ENCODE data around the gene SSBP3. TPM values are rescaled to one million over a fixed set of nuclear protein-coding genes. Genes with fewer than 3 reads are reported as not detected.

The SSBP3 gene
- total and polyA plus RNA-seq, 2 donors from 2014 or later, result 33.3 to 49.6 TPM

DNA sequence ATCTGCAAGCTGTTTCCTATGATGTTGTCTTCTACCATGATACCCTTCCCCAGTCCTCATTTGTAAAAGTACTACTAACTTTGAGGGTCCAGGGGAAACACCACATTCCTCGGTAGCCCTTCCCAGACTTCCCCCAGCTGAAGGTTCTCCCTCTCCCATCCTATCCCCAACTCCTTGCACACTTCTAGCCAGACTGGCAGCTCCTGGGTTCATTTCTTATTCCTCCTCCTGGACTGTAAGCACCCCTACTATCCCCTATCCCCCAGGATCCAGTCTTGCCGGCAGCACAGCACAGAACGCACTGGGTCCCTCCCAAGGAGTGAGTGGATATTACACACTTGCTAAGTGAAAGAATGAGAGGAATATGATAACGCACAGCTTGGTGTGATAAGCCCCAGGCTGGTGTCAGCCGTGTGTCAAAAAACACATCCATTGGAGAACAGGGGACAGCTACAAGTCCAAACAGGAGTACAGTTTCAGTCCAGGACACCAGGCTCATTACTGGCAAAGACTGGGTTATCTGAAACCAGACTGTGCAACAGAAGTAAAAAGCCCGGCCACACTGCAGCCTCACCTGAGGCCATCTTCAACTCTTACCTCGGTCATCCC lies 100.2 kb downstream of the SSBP3 start:
- Histone ChIP-seq H3K4me3 (ENCODE audit: low read length in 3 of 3) (no peak overlapping the region), H3K27me3 (ENCODE audit: control insufficient read depth, insufficient read depth, low read length) (no peaks in the 10 kb centered on the region), H3K4me1 (ENCODE audit: control insufficient read depth in 2 of 3, insufficient read depth in 2 of 3, low read depth in 1 of 3, low read length in 3 of 3) (peaks cover 0 to 7% (median 0%) of the 10 kb centered on the region in 3 donors), H3K27ac (ENCODE audit: low read depth in 2 of 2, low read length in 2 of 2) (no peak overlapping the region), H3K9me3 (ENCODE audit: control insufficient read depth in 2 of 3, insufficient read depth in 1 of 3, low read length in 3 of 3) (no peaks in the 10 kb centered on the region), H3K9ac (ENCODE audit: low read length in 3 of 3) (no peak overlapping the region), H3K36me3 (ENCODE audit: control insufficient read depth in 2 of 3, insufficient read depth in 3 of 3, low read length in 3 of 3) (no peaks in the 10 kb centered on the region)
- TF ChIP-seq, protein P1, sequence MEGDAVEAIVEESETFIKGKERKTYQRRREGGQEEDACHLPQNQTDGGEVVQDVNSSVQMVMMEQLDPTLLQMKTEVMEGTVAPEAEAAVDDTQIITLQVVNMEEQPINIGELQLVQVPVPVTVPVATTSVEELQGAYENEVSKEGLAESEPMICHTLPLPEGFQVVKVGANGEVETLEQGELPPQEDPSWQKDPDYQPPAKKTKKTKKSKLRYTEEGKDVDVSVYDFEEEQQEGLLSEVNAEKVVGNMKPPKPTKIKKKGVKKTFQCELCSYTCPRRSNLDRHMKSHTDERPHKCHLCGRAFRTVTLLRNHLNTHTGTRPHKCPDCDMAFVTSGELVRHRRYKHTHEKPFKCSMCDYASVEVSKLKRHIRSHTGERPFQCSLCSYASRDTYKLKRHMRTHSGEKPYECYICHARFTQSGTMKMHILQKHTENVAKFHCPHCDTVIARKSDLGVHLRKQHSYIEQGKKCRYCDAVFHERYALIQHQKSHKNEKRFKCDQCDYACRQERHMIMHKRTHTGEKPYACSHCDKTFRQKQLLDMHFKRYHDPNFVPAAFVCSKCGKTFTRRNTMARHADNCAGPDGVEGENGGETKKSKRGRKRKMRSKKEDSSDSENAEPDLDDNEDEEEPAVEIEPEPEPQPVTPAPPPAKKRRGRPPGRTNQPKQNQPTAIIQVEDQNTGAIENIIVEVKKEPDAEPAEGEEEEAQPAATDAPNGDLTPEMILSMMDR (IDR thresholded peaks at IDR 0.05; ENCODE audit: borderline replicate concordance, extremely low read depth, insufficient read depth), result no peak
- intact Hi-C loops (cut with DNase I), result no loop called here
- DNase-seq, result no peak
- no peak for FAIRE-seq

DNA sequence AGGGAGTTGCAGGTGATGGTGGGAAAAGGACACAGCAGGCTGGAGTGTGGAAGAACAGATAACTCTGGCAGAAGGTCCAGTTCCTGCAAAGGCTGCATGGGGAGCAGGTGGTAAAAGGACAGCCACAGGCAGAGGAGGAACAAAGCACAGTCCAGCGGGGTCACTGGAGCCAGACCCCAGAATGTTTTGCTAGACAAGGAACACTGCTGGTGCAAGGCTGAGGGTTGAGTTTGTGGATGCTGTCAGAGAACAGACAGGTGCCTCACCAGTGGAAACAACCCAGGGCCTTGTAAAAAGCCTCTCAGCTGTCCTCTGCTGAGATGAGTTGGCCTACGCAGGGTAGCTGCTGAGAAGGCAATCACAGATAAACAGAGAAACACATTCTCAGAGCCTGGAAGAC lies 101.7 kb downstream of the SSBP3 start:
- intact Hi-C loops (cut with DNase I), result no loop called here
- H3K27ac ChIP-seq (ENCODE audit: low read depth in 2 of 2, low read length in 2 of 2), result no peak overlapping the region
- H3K4me3 ChIP-seq (ENCODE audit: low read length in 3 of 3), result no peak overlapping the region
- DNase-seq (no peak), FAIRE-seq (no peak)
- H3K4me1 ChIP-seq (ENCODE audit: control insufficient read depth in 2 of 3, insufficient read depth in 2 of 3, low read depth in 1 of 3, low read length in 3 of 3), result peaks cover 0 to 10% (median under 1%) of the 10 kb centered on the region in 3 donors
- TF ChIP-seq, protein P1 (IDR thresholded peaks at IDR 0.05; ENCODE audit: borderline replicate concordance, extremely low read depth, insufficient read depth), result no peak
- H3K9ac ChIP-seq (ENCODE audit: low read length in 3 of 3), result no peak overlapping the region
- no peaks in the 10 kb centered on the region for H3K36me3 ChIP-seq (ENCODE audit: control insufficient read depth in 2 of 3, insufficient read depth in 3 of 3, low read length in 3 of 3)
- H3K9me3 ChIP-seq (ENCODE audit: control insufficient read depth in 2 of 3, insufficient read depth in 1 of 3, low read length in 3 of 3), result no peaks in the 10 kb centered on the region
- H3K27me3 ChIP-seq (ENCODE audit: control insufficient read depth, insufficient read depth, low read length), result no peaks in the 10 kb centered on the region

DNA sequence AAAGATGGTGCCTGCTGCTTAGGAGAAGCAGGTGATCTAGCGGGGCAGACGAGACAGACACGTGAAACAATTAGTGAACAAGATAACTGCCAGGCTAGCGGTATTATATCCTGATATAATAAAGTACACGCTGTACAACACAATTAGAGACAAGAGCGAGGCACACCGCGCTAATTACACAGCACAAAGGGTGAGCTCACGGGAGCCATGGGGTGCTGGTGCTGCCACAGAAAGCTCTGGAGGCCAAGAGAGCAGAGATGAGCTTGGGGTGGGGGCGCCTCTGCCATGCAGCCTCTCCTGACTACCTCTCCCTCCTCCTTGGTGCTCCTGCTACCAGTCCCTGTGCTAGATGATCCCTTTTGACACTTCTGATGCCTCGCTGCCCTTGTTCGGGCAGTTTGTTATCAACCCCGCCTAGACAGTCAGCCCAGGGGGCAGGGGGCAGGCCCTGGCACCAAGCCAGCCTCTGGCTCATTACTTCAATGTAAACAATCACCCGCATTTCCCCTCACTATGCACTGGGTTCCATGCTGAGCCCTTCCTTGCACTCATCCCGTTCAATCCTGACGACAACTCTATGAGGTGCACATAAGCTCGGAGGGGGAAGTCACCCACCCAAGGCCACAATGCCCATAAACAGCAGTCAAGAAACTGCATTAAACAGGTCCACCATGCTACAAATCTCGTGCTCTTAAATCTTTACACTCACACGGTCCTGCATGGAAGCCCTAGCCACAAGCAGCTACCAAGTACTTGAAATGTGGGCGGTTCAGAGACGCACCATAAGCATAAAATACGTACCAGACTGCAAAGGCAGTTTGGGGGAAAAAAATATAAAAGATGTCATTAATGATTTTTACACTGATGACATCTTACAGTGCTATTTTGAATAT lies 103.0 kb downstream of the SSBP3 start:
- Histone ChIP-seq H3K36me3 (ENCODE audit: control insufficient read depth in 2 of 3, insufficient read depth in 3 of 3, low read length in 3 of 3) (no peaks in the 10 kb centered on the region), H3K27ac (ENCODE audit: low read depth in 2 of 2, low read length in 2 of 2) (no peak overlapping the region), H3K27me3 (ENCODE audit: control insufficient read depth, insufficient read depth, low read length) (no peaks in the 10 kb centered on the region), H3K4me1 (ENCODE audit: control insufficient read depth in 2 of 3, insufficient read depth in 2 of 3, low read depth in 1 of 3, low read length in 3 of 3) (peaks cover 3 to 21% (median 4%) of the 10 kb centered on the region in 3 donors), H3K4me3 (ENCODE audit: low read length in 3 of 3) (no peak overlapping the region), H3K9ac (ENCODE audit: low read length in 3 of 3) (no peak overlapping the region), H3K9me3 (ENCODE audit: control insufficient read depth in 2 of 3, insufficient read depth in 1 of 3, low read length in 3 of 3) (no peaks in the 10 kb centered on the region)
- TF ChIP-seq, protein P1 (IDR thresholded peaks at IDR 0.05; ENCODE audit: borderline replicate concordance, extremely low read depth, insufficient read depth), result no peak
- DNase-seq (no peak), FAIRE-seq (no peak)
- intact Hi-C loops (cut with DNase I), result no loop called here
